Stimulated activated CD8-positive, alpha-beta memory T cell treated with anti-CD3 and anti-CD28 coated beads, Interleukin-4, amount 100 ng/mL, for 48 hours (primary cell): ENCODE measurements around the gene LSAMP.
"Not testable (repeated sequence)": the region's sequence is repeated elsewhere in the genome, so short reads cannot be mapped to it uniquely, and the experiment has no call there.

ENCODE experiments used
- DNase-seq: peaks from one replicate; pipeline ENCODE4 v3.0.0-alpha.2; 2020

Gene LSAMP

DNA sequence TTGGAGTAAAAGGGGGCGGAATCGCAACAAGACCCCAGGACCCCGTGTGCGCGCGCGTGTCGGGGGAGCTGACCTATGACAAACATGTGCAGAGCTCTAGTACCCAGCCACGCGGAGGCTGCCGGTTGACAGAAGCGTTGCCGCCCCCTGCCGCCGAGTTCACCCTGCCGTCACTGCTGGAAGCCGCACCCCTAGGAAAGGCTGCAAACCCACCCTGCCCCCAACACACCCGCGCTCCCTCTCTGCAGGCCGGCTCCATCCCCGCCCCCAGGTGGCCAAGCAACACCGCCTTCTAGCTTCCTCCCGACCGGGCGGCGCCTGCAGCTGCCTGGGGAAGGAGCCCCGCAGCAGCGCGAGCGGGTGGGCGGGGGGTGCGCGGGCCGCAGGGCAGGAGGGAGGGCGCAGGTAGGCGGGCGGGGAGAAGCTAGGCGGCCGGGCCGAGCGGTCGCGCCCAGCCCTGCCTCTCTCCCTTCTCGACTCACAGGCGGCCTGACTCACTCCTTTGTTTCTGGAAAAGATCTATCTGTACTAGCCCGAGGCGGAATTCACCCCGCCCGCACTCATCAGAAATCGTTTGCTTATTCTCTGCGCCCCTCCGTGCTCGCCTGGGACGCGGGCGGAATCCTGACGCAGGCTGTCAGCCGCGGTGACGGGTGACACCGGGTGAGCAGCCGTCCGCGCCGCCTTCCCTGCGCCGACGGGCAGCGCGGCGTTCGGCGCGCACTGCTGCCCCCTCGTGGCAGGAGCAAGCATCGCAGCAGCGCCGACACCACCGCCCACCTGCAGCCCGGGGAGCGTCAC, 661.1 kb downstream of the LSAMP start:
- DNase-seq, result peak; percentile 91

- DNase-seq, result not testable (repeated sequence)
Measured at GRCh38 chr3:115783426-115783825, 661.9 kb downstream of the LSAMP start.

DNA sequence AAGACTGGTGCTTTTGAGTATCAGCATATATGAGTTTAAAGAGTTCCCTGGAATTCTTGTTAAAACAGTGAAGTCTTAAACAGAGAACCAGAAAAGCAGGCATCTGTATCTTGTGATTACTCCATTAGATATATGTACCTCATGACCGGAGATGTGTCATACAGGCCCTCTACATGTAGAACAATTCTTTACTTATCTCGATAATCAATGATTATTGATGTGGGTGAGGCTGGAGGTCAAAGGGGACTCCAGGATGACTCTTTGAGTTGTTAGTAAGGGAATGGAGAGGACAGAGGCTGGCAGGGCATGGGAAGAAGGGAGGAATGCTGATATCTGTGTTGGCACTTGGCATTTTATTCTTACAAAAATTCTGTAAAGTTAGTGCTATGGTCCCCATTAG, 666.3 kb downstream of the LSAMP start:
- DNase-seq, result no peak

GRCh38 chr3:115772951-115773350, 672.3 kb downstream of the LSAMP start:
- DNase-seq, result no peak

DNA sequence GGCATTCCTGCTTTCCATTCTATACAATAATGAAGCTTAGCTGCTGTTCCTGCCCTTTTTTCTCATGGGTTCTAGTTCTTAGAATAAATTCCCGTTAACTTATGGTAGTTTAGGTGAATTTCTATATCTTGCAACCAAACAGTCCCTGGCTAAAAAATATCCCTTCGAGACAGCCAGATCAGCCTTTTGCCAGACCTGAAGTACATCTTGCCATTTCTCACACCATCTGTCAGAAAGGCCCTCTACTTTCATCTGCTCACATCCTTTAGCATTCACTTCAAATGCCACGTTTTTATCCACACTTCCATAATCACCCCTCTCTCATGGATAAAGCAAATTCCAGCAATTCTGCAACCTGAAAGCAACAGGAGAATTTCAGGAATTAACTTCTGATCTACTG, 676.6 kb downstream of the LSAMP start:
- DNase-seq, result no peak

DNA sequence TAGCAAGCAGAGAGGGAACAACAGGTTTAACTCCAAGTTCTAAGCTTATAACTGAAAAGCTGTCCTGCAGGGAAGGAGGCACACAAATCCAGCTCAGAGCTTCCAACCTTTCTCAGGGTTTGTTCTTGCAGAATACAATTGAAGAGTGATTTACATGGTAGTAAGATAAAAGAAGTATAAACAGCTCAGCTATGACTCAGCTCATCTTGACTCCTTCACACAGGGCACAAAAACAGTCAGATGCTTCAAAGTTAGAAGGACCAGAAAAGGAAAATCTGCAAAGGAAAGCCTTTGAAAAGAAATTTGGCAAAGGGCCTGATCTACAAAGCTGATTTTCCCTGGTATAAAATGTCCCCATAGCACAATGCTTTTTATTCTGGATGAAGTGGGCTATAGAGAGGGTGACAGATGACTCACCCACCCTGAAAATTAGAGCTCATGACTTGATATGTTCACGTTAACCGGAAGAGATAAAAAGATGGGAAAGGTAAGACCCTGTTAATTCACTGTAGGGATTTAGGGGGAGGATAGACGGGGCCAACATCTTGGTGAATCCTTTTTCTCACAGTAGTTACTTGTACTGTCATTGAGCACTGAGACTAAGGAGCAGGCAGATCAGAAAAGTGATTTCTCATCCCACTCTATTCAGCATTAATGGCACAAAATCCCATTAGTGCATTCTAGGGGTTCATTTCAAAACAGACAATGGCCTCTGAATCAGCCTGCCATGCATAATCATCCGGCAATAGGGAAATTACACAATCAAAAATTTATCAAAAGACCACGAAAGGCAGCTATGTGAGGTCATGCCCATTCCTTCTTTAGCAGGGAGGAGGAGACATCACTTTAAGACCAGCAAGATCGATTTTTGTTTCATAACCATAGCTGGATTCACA, 678.5 kb downstream of the LSAMP start:
- no peak for DNase-seq

GRCh38 chr3:115761927-115762305, 683.4 kb downstream of the LSAMP start:
- DNase-seq, result no peak

GRCh38 chr3:115760716-115761115, 684.6 kb downstream of the LSAMP start:
- no peak for DNase-seq

DNA sequence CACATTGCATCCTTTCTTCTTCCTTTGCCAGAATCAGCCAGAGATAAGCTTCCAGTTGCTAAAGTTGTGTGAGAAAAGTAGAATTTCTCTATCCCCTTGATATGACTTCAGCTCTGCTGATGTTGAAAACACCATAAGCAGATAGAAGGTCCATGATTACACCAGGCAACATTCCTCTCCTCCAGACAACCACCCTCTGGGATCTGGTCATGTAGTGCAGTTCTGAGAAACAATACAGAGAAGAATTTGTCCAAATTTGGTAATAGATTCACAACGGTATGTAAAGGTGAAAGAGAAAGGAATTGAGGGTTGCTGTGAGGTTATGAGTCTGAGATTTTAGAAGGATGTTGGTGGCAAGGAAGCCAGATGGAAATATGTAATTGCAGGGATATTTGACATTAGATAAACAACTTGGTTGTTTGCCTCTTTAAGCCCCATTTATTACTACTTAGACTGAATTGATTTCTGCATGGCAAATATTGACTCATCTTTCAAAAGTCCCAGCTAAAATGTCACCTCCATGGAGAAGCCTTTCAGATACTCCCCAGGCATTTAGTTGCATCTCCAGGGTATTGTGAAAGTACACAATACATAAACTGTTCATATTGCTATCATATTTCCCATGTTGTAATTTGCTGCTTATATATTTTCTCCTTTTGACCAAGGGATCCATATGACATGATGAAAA, 687.1 kb downstream of the LSAMP start:
- DNase-seq, result no peak

- not testable (repeated sequence) for DNase-seq
Measured at GRCh38 chr3:115752978-115753377, 692.3 kb downstream of the LSAMP start.
